ENCODE measurements around the gene ISY1. TPM values are rescaled to one million over a fixed set of nuclear protein-coding genes. Genes with fewer than 3 reads are reported as not detected.

ISY1 gene
- total RNA-seq, 1 donor, result 32.4 TPM

DNA sequence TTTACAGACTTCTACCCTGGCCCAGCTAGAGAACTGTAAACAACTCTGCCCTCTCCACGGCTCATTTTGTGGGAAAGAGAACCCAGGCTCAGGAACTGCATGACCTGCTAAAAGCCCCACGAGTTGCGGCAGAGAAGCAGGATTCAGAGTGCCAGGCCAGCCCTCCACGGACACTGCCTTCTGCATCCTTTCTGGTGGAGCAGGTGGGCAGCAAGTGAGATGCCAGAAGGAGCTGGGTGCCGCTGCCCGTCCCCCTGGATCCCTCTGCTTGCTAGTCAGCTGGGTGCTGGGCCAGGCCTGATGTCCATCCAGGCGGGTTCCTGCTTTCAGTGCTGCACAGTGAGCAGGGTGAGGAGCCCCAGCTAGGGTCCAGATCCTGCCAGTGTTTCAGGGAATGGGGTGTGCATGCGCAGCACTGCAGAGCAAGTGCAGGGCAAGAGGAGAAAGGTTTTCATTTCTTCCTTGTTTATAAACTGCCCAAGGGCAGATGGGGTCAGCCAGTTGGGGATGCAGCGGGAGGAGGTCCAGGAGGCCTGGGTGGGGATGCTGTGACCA, 34.1 kb downstream of the ISY1 start:
- TF ChIP-seq, protein P1, sequence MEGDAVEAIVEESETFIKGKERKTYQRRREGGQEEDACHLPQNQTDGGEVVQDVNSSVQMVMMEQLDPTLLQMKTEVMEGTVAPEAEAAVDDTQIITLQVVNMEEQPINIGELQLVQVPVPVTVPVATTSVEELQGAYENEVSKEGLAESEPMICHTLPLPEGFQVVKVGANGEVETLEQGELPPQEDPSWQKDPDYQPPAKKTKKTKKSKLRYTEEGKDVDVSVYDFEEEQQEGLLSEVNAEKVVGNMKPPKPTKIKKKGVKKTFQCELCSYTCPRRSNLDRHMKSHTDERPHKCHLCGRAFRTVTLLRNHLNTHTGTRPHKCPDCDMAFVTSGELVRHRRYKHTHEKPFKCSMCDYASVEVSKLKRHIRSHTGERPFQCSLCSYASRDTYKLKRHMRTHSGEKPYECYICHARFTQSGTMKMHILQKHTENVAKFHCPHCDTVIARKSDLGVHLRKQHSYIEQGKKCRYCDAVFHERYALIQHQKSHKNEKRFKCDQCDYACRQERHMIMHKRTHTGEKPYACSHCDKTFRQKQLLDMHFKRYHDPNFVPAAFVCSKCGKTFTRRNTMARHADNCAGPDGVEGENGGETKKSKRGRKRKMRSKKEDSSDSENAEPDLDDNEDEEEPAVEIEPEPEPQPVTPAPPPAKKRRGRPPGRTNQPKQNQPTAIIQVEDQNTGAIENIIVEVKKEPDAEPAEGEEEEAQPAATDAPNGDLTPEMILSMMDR (IDR thresholded peaks at IDR 0.05; ENCODE audit: insufficient read depth, low read depth, low read length), result no peak
- no peak for DNase-seq (ENCODE audit: low read depth)
- no peak overlapping the region for H3K4me3 ChIP-seq (ENCODE audit: low read depth, low read length)

DNA sequence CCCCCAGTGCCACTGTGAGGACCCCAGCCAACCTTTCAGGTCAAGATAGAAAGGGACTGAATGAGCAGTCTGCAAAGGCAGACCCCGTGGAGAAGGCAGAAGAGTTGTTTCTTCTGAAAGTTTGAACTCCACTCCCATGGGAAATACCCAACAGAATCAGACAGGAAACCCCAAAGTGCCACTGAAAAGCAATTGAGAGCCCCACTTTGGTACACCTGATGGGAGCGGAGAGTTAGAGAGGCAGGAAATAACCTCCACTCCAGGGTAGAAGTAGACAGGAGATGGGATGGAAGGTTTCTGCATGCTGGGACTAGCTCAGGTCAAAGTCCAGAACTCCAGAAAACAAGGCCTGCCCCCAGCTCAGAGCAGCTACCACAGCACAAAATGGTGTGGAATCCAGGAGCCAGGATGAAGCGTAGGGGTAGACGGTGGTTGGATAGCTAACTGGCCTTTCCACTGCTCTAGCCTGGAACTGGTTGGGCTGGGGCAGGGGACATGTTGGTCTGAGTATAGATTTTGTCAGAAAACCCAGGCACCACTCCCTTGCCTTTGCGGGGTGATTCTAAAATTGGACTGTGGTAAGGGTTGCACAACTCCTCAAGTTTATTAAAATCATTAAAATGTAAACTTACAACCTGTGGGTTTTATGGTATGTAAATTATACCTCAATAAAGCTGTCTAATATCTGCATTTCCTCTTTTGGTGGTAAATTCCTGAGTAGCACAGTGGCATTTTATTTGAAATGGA, 37.4 kb downstream of the ISY1 start:
- DNase-seq (ENCODE audit: low read depth), result peak; percentile 90
- TF ChIP-seq, protein P1 (IDR thresholded peaks at IDR 0.05; ENCODE audit: insufficient read depth, low read depth, low read length), result no peak
- no peak overlapping the region for H3K4me3 ChIP-seq (ENCODE audit: low read depth, low read length)

DNA sequence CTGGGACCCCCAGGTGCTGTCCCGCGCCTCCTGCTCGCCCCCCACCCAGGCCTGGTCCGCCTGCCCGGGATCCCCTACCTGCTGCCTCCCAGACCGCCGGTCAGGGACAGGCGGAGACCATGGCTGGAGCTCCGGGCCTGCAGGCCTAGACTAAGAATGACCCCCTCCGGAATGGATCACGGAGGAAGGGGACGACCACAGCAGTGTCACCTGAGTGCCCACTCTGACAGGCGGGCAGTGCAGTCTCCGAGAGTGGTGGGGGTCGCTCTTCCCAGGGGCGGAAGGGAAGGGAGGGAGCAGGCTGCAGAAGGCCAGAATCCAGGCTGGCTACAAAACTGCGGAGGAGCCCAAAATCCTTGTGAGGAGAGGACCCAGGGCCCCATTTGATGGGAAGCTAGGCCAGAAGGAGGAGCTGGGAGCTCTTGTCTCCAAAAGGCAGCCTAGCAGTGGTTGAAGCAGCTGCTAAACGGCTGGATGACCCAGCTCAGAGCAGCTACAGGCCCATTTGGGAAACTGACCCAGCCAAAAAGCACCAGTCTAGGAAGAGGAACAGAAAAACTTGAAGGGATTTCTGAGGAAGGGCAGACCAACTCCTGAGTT, 38.4 kb downstream of the ISY1 start:
- no peak overlapping the region for H3K4me3 ChIP-seq (ENCODE audit: low read depth, low read length)
- TF ChIP-seq, protein P1 (IDR thresholded peaks at IDR 0.05; ENCODE audit: insufficient read depth, low read depth, low read length), result no peak
- peak; percentile 33 for DNase-seq (ENCODE audit: low read depth)

DNA sequence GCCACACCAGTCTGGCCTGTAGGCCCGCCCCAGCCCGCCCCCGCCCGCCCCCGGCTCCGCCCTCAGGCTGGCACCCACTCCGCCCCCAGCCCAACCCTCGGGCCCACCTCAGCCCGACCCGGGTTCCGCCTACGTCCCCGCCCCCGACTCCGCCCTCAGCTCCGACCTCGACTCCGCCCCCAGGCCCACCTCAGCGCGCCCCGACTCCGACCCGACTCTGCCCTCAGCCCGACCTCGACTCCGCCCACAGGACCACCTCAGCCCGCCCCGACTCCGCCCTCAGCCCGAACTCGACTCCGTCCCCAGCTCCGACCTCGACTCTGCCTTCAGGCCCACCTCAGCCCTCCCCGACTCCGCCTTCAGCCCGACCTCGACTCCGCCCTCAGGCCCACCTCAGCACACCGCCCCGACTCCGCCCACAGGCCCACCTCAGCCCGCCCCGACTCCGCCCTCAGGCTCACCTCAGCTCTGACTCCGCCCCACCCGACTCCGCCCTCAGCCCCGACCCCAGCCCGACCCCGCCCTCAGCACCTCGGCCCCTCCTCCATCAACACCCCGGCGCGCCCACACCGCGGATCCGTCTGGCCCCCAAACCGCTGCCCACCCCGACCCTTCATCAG, 39.0 kb downstream of the ISY1 start, which contains the start of gene RAB43:
TSS of gene RAB43 (minus strand) at position 13 of the 620 bp plus-strand sequence. CDS start 315 bp downstream, outside the sequence.
- DNase-seq (ENCODE audit: low read depth), result peak; percentile 82
- peak within 1 kb of the TSS; percentile 79 for H3K4me3 ChIP-seq (ENCODE audit: low read depth, low read length)
- TF ChIP-seq, protein P1 (IDR thresholded peaks at IDR 0.05; ENCODE audit: insufficient read depth, low read depth, low read length), result no peak

DNA sequence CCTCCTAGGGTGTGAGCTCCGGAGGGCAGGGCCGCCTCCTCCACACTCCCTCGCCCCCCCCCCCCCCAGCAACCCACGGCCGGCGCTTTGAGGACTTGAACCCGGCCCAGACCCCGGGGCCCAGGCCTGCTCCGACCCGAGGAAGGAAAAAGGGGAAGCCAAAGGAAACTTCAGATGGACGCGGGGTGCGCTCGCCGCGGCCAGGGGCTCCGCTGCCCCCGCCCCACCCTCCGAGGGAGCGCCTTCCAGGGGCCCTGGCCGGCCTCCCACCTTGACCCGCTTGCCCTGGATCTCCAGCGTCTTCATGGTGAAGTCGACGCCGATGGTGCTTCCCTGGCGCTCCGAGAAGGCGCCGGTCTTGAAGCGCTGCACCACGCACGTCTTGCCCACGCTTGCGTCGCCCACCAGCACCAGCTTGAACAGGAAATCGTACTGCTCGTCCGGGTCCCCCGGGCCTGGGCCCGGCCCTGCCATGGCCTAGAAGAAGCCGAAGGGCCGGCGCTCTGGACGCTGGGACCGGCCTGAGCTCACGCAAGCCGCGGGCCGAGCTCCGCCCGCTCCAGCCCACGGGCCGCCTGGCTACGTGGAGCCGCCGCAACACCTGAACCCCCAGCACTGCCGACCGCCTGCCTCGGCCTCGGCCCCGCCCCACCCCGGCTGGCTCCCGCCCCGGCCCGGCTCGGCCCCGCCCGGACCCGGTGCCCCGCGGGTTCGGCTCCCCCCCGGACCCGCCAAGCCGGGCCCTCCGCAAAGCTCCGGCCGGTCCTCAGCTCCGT, 39.7 kb downstream of the ISY1 start:
- H3K4me3 ChIP-seq (ENCODE audit: low read depth, low read length), result peak overlapping the region; percentile 79
- TF ChIP-seq, protein P1 (IDR thresholded peaks at IDR 0.05; ENCODE audit: insufficient read depth, low read depth, low read length), result no peak
- DNase-seq (ENCODE audit: low read depth), result peak; percentile 47
